Erythroblast (primary cell): Measurements from ENCODE around the gene NUDT3.

Experiments used
- DNase-seq, 2 experiments: peaks; one replicate each; lab custom pipeline; 2025; lab: John Stamatoyannopoulos, UW
- GATA1 ChIP-seq: IDR thresholded peaks from 2 replicates; pipeline ENCODE4 v1.6.1; 2011; ENCODE audit warnings: low read depth, mild to moderate bottlenecking, control low read depth, low read length, moderate library complexity
- POLR2A ChIP-seq: IDR thresholded peaks from 2 replicates; pipeline ENCODE4 v1.6.1; 2011; ENCODE audit warnings: mild to moderate bottlenecking, low read length

NUDT3 gene

DNA sequence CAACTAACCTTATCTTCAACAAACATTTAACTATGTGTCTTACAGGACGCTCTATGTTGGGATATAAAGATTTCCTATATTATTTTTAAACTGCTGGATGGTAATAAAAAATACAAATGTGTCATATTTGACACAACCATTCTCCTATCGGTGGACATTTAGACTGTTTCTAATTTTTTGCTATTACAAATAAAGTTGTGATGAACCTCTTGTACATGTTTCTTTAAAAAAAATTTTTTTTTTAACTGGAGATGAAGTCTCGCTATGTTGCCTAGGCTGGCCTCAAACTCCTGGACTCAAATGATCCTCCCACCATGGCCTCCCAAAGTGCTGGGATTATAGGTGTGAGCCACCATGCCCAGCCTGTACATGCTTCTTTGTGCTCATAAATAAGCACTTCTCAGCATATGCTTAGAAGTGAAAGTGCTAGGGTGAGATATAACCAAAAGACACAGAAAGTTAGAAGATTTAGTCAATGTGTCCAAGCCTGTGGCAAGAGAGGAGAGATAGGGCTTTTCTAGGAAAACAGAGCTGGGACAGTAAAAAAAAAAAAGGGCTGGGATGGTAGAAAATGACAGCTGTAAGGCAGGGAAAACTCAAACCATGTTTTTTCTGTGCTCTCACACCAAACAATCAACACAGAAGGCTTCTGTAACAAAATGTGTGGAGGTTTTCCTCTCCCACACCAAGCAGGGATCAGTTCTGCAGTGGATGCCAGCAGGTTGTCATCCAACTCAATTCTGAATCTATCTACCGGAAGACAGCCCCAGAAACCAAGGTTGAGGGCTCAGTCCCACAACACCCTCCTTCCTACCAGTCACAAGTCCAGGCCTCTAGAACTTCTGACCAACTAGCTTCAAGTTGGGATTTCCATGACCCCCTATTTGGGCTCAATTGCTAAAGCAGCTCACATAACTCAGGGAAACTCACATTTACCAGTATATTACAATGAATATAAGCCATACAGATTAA is 73.7 kb downstream of the NUDT3 start:
- no peak for TF ChIP-seq POLR2A
- TF ChIP-seq GATA1: no peak
- DNase-seq: peak in 1 of 2 experiments; percentile 40

- no peak for TF ChIP-seq POLR2A
- TF ChIP-seq GATA1: no peak
- no peak for DNase-seq
Measured at GRCh38 chr6:34317882-34318498, 74.5 kb downstream of the NUDT3 start.

DNA sequence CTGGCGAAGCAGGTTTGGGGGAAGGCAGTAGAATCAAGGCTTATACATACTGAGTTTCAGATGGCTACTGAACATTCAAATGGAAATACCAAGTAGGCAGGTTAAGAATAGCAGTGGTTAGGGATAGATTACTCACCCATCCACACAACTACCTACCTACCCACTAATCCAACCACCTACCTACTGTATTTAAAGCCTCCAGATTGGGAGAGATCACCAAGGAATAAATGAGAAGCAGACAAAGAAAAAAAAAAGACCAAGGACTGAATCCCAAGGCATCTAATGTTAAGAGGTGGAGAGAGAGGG is 75.3 kb downstream of the NUDT3 start:
- no peak for TF ChIP-seq GATA1
- DNase-seq: no peak

GRCh38 chr6:34316431-34317171 is 75.9 kb downstream of the NUDT3 start:
- TF ChIP-seq GATA1 (no peak), POLR2A (no peak)
- no peak for DNase-seq

- DNase-seq: no peak
- TF ChIP-seq GATA1: no peak
- TF ChIP-seq POLR2A: no peak
Measured at GRCh38 chr6:34315780-34316179, 76.7 kb downstream of the NUDT3 start.

DNA sequence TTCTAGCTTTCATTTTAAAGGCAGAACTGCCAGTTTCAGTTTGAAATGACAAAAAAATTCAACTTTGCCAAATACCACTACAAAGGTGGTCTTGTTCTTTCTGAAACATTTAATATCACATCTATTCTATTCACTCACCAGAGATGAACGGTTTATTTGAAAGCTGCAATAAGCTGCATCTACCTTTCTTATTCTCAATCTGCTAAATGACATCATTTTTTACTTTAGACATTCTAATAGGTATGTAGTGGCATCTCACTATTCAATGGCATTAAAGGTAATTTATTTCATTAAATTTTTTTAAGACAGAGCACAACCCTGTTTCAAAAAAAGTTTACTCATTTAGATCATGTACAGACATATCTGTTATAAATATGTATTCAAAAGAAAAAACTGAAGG is 77.2 kb downstream of the NUDT3 start:
- no peak for DNase-seq
- TF ChIP-seq POLR2A: no peak
- no peak for TF ChIP-seq GATA1

DNA sequence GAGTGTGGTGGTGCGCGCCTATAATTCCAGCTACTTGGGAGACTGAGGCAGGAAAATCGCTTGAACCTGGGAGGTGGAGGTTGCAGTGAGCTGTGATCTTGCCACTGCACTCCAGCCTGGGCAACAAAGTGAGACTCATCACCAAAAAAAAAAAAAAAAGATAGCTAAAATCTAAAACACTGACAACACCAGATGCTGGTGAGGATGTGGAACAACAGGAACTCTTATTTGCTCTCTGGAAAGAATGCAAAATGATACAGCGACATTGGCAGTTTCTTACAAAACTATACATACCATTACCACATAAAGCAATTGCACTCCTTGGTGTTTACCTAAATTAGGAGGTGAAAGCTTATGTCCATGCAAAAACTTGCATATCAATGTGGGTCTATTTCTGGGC is 80.2 kb downstream of the NUDT3 start:
- no peak for DNase-seq
- TF ChIP-seq POLR2A: no peak
- no peak for TF ChIP-seq GATA1

DNA sequence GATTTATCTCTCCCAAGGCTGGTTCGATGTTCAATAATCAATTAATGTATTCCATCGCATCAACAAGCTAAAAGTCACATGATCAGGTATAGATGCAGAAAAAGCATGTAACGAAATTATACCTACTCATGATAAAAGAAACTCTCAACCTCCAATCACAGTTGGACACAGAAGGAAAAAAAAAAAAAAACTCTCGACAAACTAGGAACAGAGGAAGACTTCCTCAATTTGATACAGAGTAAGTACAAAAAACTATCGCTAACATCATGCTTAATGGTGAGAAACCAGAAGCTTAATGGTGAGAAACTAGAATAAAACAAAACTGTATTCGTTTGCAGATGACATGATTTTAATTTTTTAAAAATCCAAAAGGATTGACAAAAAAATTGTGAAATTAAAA is 81.7 kb downstream of the NUDT3 start:
- TF ChIP-seq GATA1: no peak
- no peak for DNase-seq

DNA sequence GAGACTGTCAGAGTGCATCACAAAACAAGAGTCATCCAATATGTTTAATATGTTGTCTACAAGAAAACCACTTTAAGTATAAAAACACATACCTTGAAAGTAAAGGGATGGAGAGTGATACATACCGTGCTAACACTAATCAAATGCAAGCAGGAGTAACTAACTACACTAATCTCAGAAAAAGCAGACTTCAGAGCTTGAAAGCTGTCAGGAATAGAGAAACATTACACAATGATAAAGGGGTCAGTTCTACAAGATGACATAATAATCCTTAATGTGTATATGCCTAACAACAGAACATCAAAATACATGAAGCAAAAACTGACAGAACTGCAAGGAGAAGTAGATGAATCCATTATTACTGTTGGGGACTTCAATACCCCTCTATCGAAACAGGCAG is 84.0 kb downstream of the NUDT3 start:
- TF ChIP-seq GATA1 (no peak), POLR2A (no peak)
- DNase-seq: no peak

GRCh38 chr6:34305982-34306708 is 86.3 kb downstream of the NUDT3 start:
- DNase-seq: no peak
- no peak for TF ChIP-seq POLR2A
- no peak for TF ChIP-seq GATA1

GRCh38 chr6:34305497-34305896 is 87.0 kb downstream of the NUDT3 start:
- DNase-seq: no peak
- TF ChIP-seq GATA1: no peak
- no peak for TF ChIP-seq POLR2A

- DNase-seq: no peak
- no peak for TF ChIP-seq POLR2A
- no peak for TF ChIP-seq GATA1
Measured at GRCh38 chr6:34304164-34304563, 88.3 kb downstream of the NUDT3 start.

DNA sequence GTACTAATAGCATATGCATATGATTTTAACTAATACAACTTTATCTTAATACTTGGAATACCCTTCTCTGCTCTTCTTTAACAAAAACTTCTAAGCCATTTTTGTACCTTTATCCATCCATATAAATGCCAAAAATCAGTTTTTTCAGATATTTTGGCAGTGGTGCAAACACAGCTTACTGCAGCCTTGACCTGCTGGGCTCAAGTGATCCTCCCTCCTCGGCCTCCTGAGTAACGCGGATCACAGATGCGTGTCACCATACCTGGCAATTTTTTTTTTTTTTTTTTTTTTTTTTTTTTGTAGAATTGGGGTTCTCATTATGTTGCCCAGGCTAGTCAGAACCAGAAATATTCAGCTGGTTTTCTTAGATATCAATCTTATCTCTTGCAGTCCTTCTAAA is 89.5 kb downstream of the NUDT3 start:
- no peak for TF ChIP-seq GATA1
- no peak for TF ChIP-seq POLR2A
- DNase-seq: peak in 1 of 2 experiments; percentile 20

GRCh38 chr6:34301408-34301807 is 91.1 kb downstream of the NUDT3 start:
- TF ChIP-seq POLR2A (no peak), GATA1 (no peak)
- no peak for DNase-seq
